HG02610 (cell line): ENCODE data around the gene MAP1LC3A.

ENCODE experiments used
- ATAC-seq: cut with Tn5 transposase; IDR thresholded peaks from one replicate; pipeline ENCODE4 v1.9.1; 2021; ENCODE audit warnings: mild to moderate bottlenecking, moderate library complexity; ENCODE audit not compliant: unreplicated experiment

MAP1LC3A gene

DNA sequence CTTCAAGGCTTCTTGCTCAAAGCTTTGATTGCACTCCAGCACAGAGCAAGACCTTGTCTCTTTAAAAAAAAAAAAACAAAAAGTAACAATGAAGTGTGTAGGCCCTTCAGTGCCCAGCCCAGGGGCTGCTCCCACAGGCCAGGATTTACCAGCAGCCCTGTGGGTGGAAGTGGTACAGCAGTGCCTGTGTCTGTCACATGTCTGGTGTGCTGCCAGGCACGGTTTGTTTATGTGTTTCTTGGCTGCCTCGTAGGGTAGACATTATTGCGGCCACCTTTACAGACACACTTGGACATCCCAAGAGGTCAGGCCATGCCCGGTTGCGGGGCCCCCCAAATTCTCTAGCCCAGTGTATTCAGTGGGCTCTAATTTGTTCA, 29.6 kb upstream of the MAP1LC3A start:
- no peak for ATAC-seq

DNA sequence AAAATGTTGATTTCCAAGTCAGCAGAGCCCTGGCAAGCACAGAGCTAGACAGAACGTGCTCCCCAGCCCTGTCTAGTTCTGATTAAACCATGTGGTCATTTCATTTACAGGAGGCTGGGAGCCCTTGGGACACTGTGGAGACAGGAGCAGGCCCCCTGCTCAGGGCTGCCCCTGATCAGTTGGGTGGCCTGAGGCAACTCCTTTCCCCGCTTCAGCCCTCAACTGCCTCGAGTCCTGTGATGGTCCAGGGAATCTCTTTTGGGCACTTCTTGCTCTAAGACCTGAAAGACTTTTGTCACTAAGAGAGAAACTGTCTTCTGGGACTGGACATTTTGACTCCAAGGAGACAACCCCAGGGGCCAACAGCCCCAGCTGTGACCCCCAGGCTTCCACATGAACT, 28.8 kb upstream of the MAP1LC3A start:
- no peak for ATAC-seq

- ATAC-seq, result no peak
Observed at GRCh38 chr20:34530342-34530741, 28.2 kb upstream of the MAP1LC3A start.

DNA sequence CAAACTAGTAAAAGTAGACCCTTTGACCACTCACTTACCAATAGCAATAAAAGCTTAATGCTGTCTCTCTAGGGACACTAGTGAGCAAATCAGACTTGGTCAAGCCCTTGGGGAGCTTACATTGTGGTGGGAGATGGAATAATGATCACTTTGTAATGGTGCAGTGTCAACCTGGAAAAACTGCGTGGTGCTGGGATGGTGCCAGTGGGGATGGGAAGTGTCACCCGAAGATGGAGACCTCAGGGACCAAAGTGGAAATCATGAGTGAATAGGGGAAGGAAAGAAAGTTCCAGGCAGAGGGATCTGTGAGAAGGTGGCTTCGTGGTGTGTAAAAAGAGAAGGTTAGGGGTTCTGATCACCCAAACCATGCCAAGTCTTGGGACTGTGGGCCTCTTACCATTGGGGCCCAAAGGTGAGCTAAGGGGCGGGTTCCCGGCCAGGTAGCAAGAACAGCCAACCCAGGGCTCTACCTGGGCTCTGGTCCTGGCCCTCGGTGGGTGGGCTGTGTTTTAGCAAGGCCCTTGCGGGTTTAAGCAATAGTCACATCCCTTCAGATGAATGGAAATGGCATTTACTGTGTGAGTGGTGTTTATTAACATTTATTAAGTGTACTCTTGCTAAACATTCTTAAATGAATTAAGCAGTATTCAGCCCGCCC, 26.8 kb upstream of the MAP1LC3A start:
- no peak for ATAC-seq

GRCh38 chr20:34532320-34532719, 26.2 kb upstream of the MAP1LC3A start:
- ATAC-seq, result no peak

DNA sequence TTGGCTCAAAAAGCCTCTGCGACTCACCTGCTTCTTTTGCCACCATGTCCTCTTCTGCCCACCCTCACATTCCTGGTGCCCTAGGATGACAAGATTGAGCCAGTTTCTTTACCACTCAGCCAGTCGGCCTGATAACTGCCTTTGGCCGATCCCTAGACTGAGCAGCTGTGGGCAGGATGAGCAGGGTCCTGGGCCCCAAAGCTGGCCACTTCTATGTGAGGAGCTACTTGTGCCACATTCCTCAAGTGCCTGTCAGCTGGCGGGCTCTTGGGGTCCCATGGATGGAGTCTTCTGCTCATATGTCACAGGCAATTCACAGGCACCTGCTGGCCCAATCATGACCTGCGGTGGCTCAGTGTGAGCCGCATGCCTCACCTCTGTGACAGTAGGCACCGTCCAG, 25.8 kb upstream of the MAP1LC3A start:
- ATAC-seq, result no peak

GRCh38 chr20:34534391-34535165, 23.9 kb upstream of the MAP1LC3A start:
- ATAC-seq, result no peak

DNA sequence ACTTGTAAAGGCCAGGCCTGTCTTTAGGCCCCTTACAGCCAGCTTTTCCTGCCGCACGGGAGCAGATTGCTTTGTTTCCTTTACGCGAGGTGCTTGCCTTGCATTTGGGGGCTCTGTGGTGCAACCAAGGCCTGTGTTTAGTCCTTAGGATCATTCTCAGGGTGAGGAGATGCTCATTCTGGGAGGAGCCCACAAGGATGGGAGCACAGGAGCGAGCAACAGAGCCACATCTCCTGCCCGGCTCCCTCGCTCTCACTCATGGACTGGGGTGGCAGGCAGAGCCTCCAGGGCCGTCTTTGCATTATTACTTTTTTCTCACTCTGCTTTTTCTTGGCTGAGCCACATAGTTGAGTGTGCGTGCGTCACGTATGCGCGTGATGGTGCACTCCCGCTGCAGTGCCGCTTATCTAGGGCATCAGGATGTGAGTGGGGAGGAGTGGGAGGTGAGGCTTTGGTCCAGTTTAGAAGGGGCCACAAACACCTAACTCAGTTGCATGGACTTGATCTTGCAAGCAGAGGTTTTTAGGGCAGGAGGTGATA, 23.1 kb upstream of the MAP1LC3A start:
- no peak for ATAC-seq

DNA sequence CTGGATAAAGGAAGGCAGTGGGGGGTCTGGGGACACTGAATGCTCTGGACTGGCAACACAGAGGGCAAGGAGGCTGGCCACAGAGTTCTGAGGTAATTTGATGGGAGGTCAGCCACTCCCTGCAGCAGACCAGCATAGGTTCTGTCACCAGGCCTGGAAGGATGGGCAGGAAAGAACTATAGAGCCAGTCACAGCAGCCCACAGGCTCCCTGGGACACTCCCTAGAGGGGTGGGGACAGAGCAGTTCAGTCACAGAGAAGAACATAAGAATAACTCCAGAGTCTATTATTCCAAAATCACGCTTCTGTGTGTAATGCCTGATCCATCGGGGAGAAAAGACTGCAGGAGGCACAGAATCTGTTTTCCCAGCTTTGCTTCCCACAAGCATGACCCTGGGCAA, 22.7 kb upstream of the MAP1LC3A start:
- ATAC-seq, result no peak

- no peak for ATAC-seq
Observed at GRCh38 chr20:34536798-34537394, 21.6 kb upstream of the MAP1LC3A start.

DNA sequence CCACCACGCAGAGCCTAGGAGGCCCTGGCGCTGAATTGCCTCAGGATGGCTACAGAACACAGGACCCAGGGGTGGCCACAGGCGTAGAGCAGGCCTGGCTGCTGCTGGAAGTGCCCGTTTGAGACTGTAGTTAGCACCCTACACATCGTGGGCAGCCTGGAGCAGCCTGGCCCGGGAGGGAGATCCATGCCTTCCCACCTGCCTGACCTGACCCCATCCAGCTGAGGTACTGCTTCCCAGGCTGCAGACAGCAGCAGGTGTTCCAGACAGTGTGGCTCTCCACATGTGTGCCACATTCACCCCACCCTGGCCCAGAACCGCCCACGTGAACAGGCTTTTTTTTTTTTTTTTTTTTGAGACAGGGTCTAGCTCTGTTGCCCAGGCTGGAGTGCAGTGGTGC, 20.9 kb upstream of the MAP1LC3A start:
- ATAC-seq, result no peak

DNA sequence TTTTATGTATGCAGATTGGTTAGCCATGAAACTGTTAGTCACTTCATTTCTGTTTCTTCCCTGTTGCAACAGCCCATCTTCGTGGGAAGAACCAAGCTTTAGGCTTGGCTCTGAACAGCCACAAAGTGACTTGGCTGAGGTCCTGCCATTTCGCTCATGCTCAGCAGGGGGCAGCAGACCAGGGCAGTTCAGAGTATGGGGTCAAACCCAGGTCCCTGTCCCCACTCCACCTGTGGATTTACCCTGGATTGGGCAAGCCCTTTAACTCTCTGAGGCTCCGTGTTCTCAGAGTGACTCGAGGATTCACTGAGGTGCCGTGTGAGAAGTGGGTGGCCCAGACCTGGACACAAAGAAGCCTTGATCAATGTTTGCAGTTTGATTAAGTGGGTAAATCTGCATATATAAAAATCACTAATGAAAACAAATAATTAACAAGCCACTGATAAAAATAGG, 19.8 kb upstream of the MAP1LC3A start:
- no peak for ATAC-seq

- ATAC-seq, result no peak
Observed at GRCh38 chr20:34539756-34540155, 18.8 kb upstream of the MAP1LC3A start.

DNA sequence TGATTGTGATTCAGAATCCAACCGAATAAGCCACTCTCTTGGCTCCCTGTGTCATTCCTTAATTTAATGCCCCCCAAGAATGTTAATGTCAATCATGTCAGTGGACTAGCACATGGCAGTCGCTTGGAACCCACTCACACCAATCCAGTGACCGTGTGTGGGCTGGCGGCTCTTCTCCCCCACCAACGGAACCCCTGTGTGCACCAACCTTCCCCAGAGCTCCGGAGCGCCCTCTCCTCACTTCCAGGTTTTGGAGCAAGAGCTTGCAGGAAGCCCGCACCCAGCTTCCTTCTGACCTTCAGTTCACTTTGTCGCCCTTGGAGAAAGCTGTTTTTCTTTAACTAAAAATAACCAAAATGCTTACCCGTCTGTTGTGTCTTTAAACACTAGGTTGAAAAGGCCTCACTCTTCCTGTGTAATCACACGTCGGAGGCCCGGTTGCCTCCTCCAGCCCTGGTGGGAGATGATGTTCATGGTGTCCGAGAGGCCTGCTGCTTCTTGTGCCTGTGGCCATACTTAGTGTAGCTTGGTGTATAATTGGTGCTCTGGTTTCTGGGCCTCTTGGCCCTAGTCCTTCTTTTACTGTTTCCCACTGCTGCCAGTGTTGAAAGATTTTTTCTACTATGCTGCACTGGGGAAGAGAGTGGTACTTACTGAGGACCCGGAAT, 17.8 kb upstream of the MAP1LC3A start:
- ATAC-seq, result no peak

- ATAC-seq, result no peak
Observed at GRCh38 chr20:34541264-34541901, 17.1 kb upstream of the MAP1LC3A start.

DNA sequence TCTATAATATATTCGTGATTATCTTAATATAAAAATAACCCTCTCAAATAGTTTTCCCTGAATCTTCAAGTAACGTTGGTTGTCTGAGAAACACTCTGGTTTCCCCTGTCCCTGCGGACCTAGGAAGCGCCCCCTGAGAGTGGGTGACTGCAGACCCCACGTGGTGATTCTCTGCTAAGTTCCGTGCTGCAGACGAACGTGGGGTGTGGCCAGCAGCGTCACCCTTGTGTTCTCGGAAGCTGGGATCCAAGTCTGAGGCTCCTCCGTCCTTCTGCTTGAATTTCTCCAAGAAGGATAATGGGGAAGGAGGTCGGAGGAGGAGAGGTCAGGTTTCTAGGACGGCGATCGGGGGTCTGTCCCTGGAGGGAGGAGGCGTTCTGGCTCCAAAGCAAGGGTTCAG, 16.6 kb upstream of the MAP1LC3A start:
- ATAC-seq, result no peak

DNA sequence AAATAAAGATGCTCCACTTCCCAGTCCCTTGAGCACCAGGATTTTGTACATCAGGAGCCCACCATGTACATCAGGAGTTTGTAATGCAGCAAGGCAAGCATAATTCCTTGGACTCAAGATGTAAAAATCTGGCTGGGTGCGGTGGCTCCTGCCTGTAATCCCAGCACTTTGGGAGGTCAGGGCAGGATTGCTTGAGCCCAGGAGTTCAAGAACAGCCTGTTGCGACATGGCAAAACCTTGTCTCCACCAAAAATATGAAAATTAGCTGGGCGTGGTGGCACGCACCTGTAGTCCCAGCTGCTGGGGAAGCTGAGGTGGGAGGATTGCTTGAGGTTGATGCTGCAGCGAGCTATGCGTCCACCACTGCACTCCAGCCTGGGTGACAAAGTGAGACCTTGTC, 16.1 kb upstream of the MAP1LC3A start:
- no peak for ATAC-seq

DNA sequence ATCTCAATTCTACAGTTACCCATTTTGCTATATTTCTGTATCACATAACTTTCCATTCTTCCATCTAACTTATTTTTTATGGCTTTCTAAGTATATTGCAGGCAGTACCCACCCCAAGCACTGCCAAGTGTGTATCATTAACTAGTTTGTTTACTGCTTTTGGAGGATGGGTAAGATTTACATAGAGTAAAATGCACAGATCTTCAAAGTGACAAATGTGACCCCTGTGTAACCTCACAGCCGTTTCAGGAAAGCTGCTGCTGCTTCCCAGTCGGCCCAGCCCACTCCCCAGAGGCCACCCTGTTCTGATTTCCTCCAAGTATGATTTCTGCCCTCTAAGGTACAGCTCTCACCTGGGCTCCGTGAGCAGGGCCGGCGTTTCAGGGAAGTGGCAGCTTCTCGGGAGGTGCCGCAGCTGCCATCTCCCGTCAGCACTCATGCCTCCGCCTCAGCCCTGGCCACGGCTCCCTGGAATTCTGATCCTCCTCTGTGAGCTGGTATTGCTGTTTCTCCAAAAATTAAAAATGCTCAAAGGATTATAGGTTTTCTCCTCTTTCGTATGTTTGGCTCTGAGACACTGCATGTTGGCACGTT, 15.0 kb upstream of the MAP1LC3A start:
- no peak for ATAC-seq

DNA sequence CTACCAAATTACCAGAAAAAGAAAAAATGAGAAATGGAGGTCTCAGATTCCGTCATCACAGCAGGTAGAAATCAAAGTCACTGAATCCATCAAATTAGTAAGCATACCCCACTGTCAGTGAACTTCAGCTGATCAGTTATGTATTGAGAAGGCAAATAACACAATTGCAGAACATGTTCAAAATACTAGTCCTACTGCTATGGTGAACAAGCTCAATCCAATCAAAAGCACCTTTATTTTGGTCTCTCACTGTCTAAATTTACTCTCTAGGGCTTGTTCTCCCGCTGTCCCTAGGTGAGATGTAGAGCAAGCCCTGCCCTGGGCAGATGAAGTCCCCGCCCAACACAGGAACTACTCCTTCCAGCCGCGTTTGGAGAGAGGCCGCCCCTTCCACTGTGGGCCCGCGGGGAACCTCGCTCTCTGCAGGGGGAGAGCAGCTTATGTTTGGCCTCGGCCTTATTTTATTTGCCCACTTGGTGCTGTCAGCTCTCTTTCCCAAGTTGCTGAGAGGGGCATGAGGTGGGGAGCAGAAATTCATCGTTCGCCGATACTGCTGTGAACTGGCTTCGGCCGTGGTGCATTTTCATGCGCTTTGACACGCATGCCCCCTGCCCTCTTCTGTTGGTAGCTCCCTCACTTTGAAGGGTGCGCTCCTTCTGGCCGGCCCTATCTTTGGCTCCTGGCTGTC, 14.3 kb upstream of the MAP1LC3A start:
- no peak for ATAC-seq

DNA sequence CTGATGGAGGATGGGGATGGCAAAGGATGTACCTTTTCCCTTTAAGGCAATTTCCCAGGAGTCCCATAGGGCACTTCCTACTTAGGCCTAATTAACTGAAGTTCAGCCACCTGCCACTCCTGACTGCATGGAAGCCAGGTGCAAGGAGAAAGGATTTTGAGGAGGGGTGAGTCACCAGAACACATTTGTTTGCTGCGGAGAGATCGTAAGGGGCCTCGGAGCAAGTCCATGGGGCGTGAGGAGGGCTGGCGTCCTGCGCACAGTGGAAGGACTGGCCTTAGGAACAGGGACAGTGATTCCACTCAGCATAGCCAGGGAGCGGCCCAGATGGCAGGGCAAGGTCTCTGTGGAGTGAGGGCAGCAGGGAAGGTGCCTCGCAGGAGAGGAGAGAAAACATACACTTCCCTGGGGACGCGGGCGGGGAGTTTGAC, 11.8 kb upstream of the MAP1LC3A start:
- no peak for ATAC-seq
